Lung (tissue), 12 donors: Measurements from ENCODE around the gene RAP1A. TPM values are rescaled to one million over a fixed set of nuclear protein-coding genes. Genes with fewer than 3 reads are reported as not detected.

Source experiments
- ATAC-seq: fragments of 200-7000 bp; cut with Tn5 transposase; one replicate; pipeline ENCODE4 v1.9.1; 2020; ENCODE audit warnings: moderate number of reproducible peaks; ENCODE audit not compliant: insufficient read depth, low FRiP score
- DNase-seq, 3 donors: peaks; one replicate each; pipeline ENCODE4 v3.0.0-alpha.2; 2013 to 2017
- H3K27ac ChIP-seq, 2 donors: one replicate each; pipeline ENCODE4 v1.5.1; 2013; ENCODE audit warnings: mild to moderate bottlenecking in 2 of 2, moderate library complexity in 2 of 2, control low read depth in 1 of 2, inconsistent platforms in 1 of 2, low read depth in 1 of 2, low read length in 1 of 2
- H3K27me3 ChIP-seq, 3 donors: one replicate each; pipeline ENCODE4 v1.5.1; 2013; ENCODE audit warnings: low read length in 2 of 3; ENCODE audit not compliant: control insufficient read depth in 3 of 3, insufficient read depth in 3 of 3
- H3K36me3 ChIP-seq, 4 donors: one replicate each; pipeline ENCODE4 v1.5.1; 2013; ENCODE audit warnings: low read length in 4 of 4, mild to moderate bottlenecking in 1 of 4, moderate library complexity in 1 of 4; ENCODE audit not compliant: control insufficient read depth in 4 of 4, insufficient read depth in 4 of 4
- H3K4me1 ChIP-seq, 5 donors: one replicate each; pipeline ENCODE4 v1.5.1; 2013; ENCODE audit warnings: low read length in 5 of 5, mild to moderate bottlenecking in 2 of 5, moderate library complexity in 1 of 5; ENCODE audit not compliant: control insufficient read depth in 5 of 5, insufficient read depth in 5 of 5
- H3K4me3 ChIP-seq: one replicate; pipeline ENCODE4 v1.5.1; 2013; ENCODE audit warnings: mild to moderate bottlenecking, control low read depth, moderate library complexity
- H3K9ac ChIP-seq, 2 donors: one replicate each; pipeline ENCODE4 v1.5.1; 2013; ENCODE audit warnings: low read length in 2 of 2, control low read depth in 1 of 2; ENCODE audit not compliant: insufficient read depth in 1 of 2
- H3K9me3 ChIP-seq, 4 donors: one replicate each; pipeline ENCODE4 v1.5.1; 2013; ENCODE audit warnings: low read length in 3 of 4, mild to moderate bottlenecking in 1 of 4, moderate library complexity in 1 of 4; ENCODE audit not compliant: control insufficient read depth in 4 of 4, insufficient read depth in 3 of 4
- CTCF ChIP-seq: IDR thresholded peaks from 2 replicates; pipeline ENCODE4 v1.5.1; 2012; ENCODE audit warnings: mild to moderate bottlenecking; ENCODE audit errors: control extremely low read depth, extremely low read depth
- WGBS, 2 donors: extraction: QIAGEN DNeasy Blood & Tissue Kit; methylation state at CpG; one replicate each; pipeline ENCODE4 v1.1.7; 2013; 5-methylcytosine and 5-hydroxymethylcytosine counted together
- polyA plus RNA-seq, 2 donors: library from polyadenylated mRNA; stranded (reverse); fragments of 200-250 nt; gene quantifications; one replicate each; pipeline ENCODE4 v1.2.1, GENCODE V29; 2013
- total RNA-seq, 2 donors: library from RNA; depleted of rRNA in 1 of 2; stranded (reverse); fragments of >200 nt in 1 of 2; gene quantifications; one replicate each; pipeline ENCODE4 v1.2.1, GENCODE V29; 2014 to 2021
- donor health status: control.
- donor health status: control.
- donor health status: Bipolar disorder and iron deficiency.
- donor health status: healthy.
- donor health status: DM: yes; HTN: yes; CAD: no.

Gene RAP1A
- total and polyA plus RNA-seq, 4 donors: 64.5 to 97.3 (median 77.6) TPM

- no peak for ATAC-seq
- 95 to 97% methylated on average over 9 of the region's 9 CpGs for WGBS, 2 donors
- H3K27ac ChIP-seq: no peak overlapping the region
These were observed 126.4 kb downstream of the RAP1A start for GRCh38 chr1:111745675-111746613.

GRCh38 chr1:111746614-111746999 lies 127.0 kb downstream of the RAP1A start:
- Histone ChIP-seq H3K9me3 (no peaks in the 10 kb centered on the region), H3K27ac (no peak overlapping the region), H3K4me3 (no peak overlapping the region), H3K4me1 (peaks cover 0 to 3% (median 0%) of the 10 kb centered on the region in 5 donors), H3K9ac (no peak overlapping the region), H3K27me3 (peaks cover 0 to 8% (median 2%) of the 10 kb centered on the region in 3 donors), H3K36me3 (no peaks in the 10 kb centered on the region)
- WGBS, 2 donors: 84 to 85% methylated on average over 2 of the region's 2 CpGs
- DNase-seq: no peak
- TF ChIP-seq CTCF: no peak
- ATAC-seq: no peak

More at GRCh38 chr1:111745675-111746613, 126.4 kb downstream of the RAP1A start:
- Histone ChIP-seq H3K27me3 (peaks cover 0 to 10% (median 8%) of the 10 kb centered on the region in 3 donors), H3K4me1 (peaks cover 0 to 3% (median 0%) of the 10 kb centered on the region in 5 donors), H3K9ac (no peak overlapping the region), H3K9me3 (no peaks in the 10 kb centered on the region), H3K36me3 (no peaks in the 10 kb centered on the region), H3K4me3 (no peak overlapping the region)
- no peak for TF ChIP-seq CTCF
- DNase-seq: no peak

- TF ChIP-seq CTCF: peak; percentile 70
- H3K27ac ChIP-seq: no peak overlapping the region
- no peaks in the 10 kb centered on the region for H3K36me3 ChIP-seq
- peaks cover 0 to 4% (median 2%) of the 10 kb centered on the region in 3 donors for H3K27me3 ChIP-seq
- peaks cover 0 to 3% (median 0%) of the 10 kb centered on the region in 5 donors for H3K4me1 ChIP-seq
- WGBS, 2 donors: 33 to 38% methylated on average over 3 of the region's 3 CpGs
- H3K9me3 ChIP-seq: no peaks in the 10 kb centered on the region
- H3K4me3 ChIP-seq: no peak overlapping the region
- DNase-seq (peak; percentile 48 to 56 (median 49)), ATAC-seq (peak; percentile 73)
- no peak overlapping the region for H3K9ac ChIP-seq
These were observed 127.7 kb downstream of the RAP1A start for GRCh38 chr1:111747282-111747734.
